H9 (cell line): ENCODE results near the gene PFDN1. TPM values are rescaled to one million over a fixed set of nuclear protein-coding genes. Genes with fewer than 3 reads are reported as not detected.

Experiments used
- DNase-seq: peaks from one replicate; pipeline ENCODE4 v3.0.0-alpha.2; 2017
- H2AFZ ChIP-seq: one replicate; pipeline ENCODE4 v1.6.1; 2013; ENCODE audit warnings: mild to moderate bottlenecking, low read length, control low read depth, moderate library complexity
- H2AK5ac ChIP-seq: 2 replicates; pipeline ENCODE4 v1.6.1; 2013; ENCODE audit warnings: low read length, control low read depth, mixed read lengths; ENCODE audit not compliant: insufficient read length
- H2BK120ac ChIP-seq: one replicate; pipeline ENCODE4 v1.6.1; 2013; ENCODE audit warnings: low read depth, mild to moderate bottlenecking, low read length, control low read depth, inconsistent platforms; ENCODE audit not compliant: poor library complexity, severe bottlenecking
- H2BK12ac ChIP-seq: 2 replicates; pipeline ENCODE4 v1.6.1; 2013; ENCODE audit warnings: low read length, control low read depth, mixed read lengths, low read depth; ENCODE audit not compliant: insufficient read length
- H2BK15ac ChIP-seq: 2 replicates; pipeline ENCODE4 v1.6.1; 2013; ENCODE audit warnings: low read depth, low read length, control low read depth
- H2BK20ac ChIP-seq: one replicate; pipeline ENCODE4 v1.6.1; 2013; ENCODE audit warnings: low read depth, mild to moderate bottlenecking, low read length, control low read depth, inconsistent platforms; ENCODE audit not compliant: poor library complexity, severe bottlenecking
- H2BK5ac ChIP-seq: 2 replicates; pipeline ENCODE4 v1.6.1; 2013; ENCODE audit warnings: low read length, control low read depth, mixed read lengths; ENCODE audit not compliant: insufficient read length
- H3K14ac ChIP-seq: 2 replicates; pipeline ENCODE4 v1.6.1; 2013; ENCODE audit warnings: low read length, control low read depth; ENCODE audit not compliant: insufficient read depth
- H3K18ac ChIP-seq: 2 replicates; pipeline ENCODE4 v1.6.1; 2013; ENCODE audit warnings: low read depth, mild to moderate bottlenecking, mixed read lengths, low read length, control low read depth; ENCODE audit not compliant: insufficient read length
- H3K23ac ChIP-seq: 2 replicates; pipeline ENCODE4 v1.6.1; 2013; ENCODE audit warnings: low read length, control low read depth, mixed read lengths, low read depth; ENCODE audit not compliant: insufficient read length
- H3K23me2 ChIP-seq: 2 replicates; pipeline ENCODE4 v1.6.1; 2013; ENCODE audit warnings: low read depth, mild to moderate bottlenecking, mixed read lengths, low read length, control low read depth; ENCODE audit not compliant: insufficient read length, poor library complexity, severe bottlenecking
- H3K27ac ChIP-seq: 2 replicates; pipeline ENCODE4 v1.5.1; 2013; ENCODE audit warnings: low read length, control low read depth, mixed read lengths, low read depth; ENCODE audit not compliant: insufficient read length
- H3K27me3 ChIP-seq: 2 replicates; pipeline ENCODE4 v1.6.1; 2013; ENCODE audit warnings: low read length, control low read depth, inconsistent platforms; ENCODE audit not compliant: insufficient read depth
- H3K4ac ChIP-seq: 2 replicates; pipeline ENCODE4 v1.6.1; 2013; ENCODE audit warnings: low read depth, mild to moderate bottlenecking, control low read depth, inconsistent platforms, low read length, moderate library complexity
- H3K4me1 ChIP-seq: 2 replicates; pipeline ENCODE4 v1.6.1; 2013; ENCODE audit warnings: low read length, control low read depth, inconsistent platforms; ENCODE audit not compliant: insufficient read depth
- H3K4me2 ChIP-seq: 2 replicates; pipeline ENCODE4 v1.6.1; 2013; ENCODE audit warnings: low read length, control low read depth, mixed read lengths; ENCODE audit not compliant: insufficient read length, insufficient read depth
- H3K56ac ChIP-seq: 2 replicates; pipeline ENCODE4 v1.6.1; 2013; ENCODE audit warnings: low read depth, mild to moderate bottlenecking, mixed read lengths, low read length, control low read depth; ENCODE audit not compliant: insufficient read length
- H3K79me1 ChIP-seq: 2 replicates; pipeline ENCODE4 v1.6.1; 2013; ENCODE audit warnings: low read depth, mild to moderate bottlenecking, moderate library complexity, low read length, control low read depth, inconsistent platforms; ENCODE audit not compliant: insufficient read depth, poor library complexity, severe bottlenecking
- H3K79me2 ChIP-seq: 2 replicates; pipeline ENCODE4 v1.6.1; 2013; ENCODE audit warnings: low read length, control low read depth, inconsistent platforms; ENCODE audit not compliant: insufficient read depth
- H3K9ac ChIP-seq: 2 replicates; pipeline ENCODE4 v1.6.1; 2013; ENCODE audit warnings: low read length, control low read depth, mixed read lengths; ENCODE audit not compliant: insufficient read length; ENCODE audit errors: extremely low read depth
- H3K9me3 ChIP-seq: one replicate; pipeline ENCODE4 v1.6.1; 2013; ENCODE audit warnings: low read depth, low read length, inconsistent platforms; ENCODE audit not compliant: control insufficient read depth
- H3T11ph ChIP-seq: one replicate; pipeline ENCODE4 v1.6.1; 2013; ENCODE audit warnings: mild to moderate bottlenecking, low read length, control low read depth, inconsistent platforms
- H4K20me1 ChIP-seq: one replicate; pipeline ENCODE4 v1.6.1; 2013; ENCODE audit not compliant: control insufficient read depth, insufficient read length, insufficient read depth
- H4K5ac ChIP-seq: 2 replicates; pipeline ENCODE4 v1.6.1; 2013; ENCODE audit warnings: low read depth, mild to moderate bottlenecking, mixed read lengths, low read length, control low read depth; ENCODE audit not compliant: insufficient read length
- H4K8ac ChIP-seq: replicated peaks from 2 replicates; pipeline ENCODE4 v1.6.1; 2013; ENCODE audit warnings: low read length, control low read depth, mixed read lengths, low read depth; ENCODE audit not compliant: insufficient read length
- H4K91ac ChIP-seq: 2 replicates; pipeline ENCODE4 v1.6.1; 2013; ENCODE audit warnings: low read depth, mild to moderate bottlenecking, moderate library complexity, mixed read lengths, low read length, control low read depth; ENCODE audit not compliant: insufficient read length
- H3K27ac Mint-ChIP-seq, 3 experiments: 2 replicates in 2 of 3; 3 replicates in 1 of 3; pipeline ENCODE4 v1.8.0; 2020 to 2021; ENCODE audit warnings: mixed read lengths in 3 of 3, mild to moderate bottlenecking in 1 of 3, moderate library complexity in 1 of 3
- H3K27me3 Mint-ChIP-seq: 2 replicates; pipeline ENCODE4 v1.8.0; 2021; ENCODE audit warnings: low read depth, mild to moderate bottlenecking, moderate library complexity, mixed read lengths
- H3K36me3 Mint-ChIP-seq, 3 experiments: 2 replicates in 2 of 3; 3 replicates in 1 of 3; pipeline ENCODE4 v1.8.0; 2020 to 2021; ENCODE audit warnings: low read depth in 3 of 3, mixed read lengths in 3 of 3; ENCODE audit not compliant: insufficient read depth in 1 of 3
- H3K4me1 Mint-ChIP-seq, 2 experiments: 2 replicates each; pipeline ENCODE4 v1.8.0; 2020; ENCODE audit warnings: mixed read lengths in 2 of 2
- H3K4me3 Mint-ChIP-seq, 2 experiments: 2 replicates in 1 of 2; 3 replicates in 1 of 2; pipeline ENCODE4 v1.8.0; 2020 to 2021; ENCODE audit warnings: mild to moderate bottlenecking in 2 of 2, mixed read lengths in 2 of 2, moderate library complexity in 1 of 2
- H3K9me3 Mint-ChIP-seq, 2 experiments: 2 replicates in 1 of 2; 3 replicates in 1 of 2; pipeline ENCODE4 v1.8.0; 2020; ENCODE audit warnings: mild to moderate bottlenecking in 2 of 2, mixed read lengths in 2 of 2, moderate library complexity in 1 of 2
- CTCF ChIP-seq: fragments of 200-600 bp; sonication (generic); conservative IDR thresholded peaks from 3 replicates; pipeline ENCODE4 v1.8.0; 2021; ENCODE audit warnings: antibody characterized with exemption, mild to moderate bottlenecking
- WGBS: extraction: QIAGEN DNeasy Blood & Tissue Kit; methylation state at CpG from one replicate; pipeline ENCODE4 v1.1.7; 2013; ENCODE audit warnings: missing lambda C conversion rate, low lambda C conversion rate, mixed read lengths; ENCODE audit not compliant: insufficient read length; ENCODE audit errors: extremely low coverage; 5-methylcytosine and 5-hydroxymethylcytosine counted together
- total RNA-seq: library from RNA; stranded (reverse); gene quantifications from 2 replicates; pipeline ENCODE4 v1.2.1, GENCODE V29; 2021

PFDN1 gene
- total RNA-seq, 1 experiment from 2014 or later: 58.3 TPM

GRCh38 chr5:140228364-140228837, 74.5 kb downstream of the PFDN1 start:
- no peak overlapping the region for H2BK120ac ChIP-seq
- no peak overlapping the region for H3K56ac ChIP-seq
- no peak overlapping the region for H4K91ac ChIP-seq
- no peaks in the 10 kb centered on the region for H3K9me3 Mint-ChIP-seq
- no peak overlapping the region for H3K4me3 Mint-ChIP-seq
- H3K27me3 Mint-ChIP-seq: no peaks in the 10 kb centered on the region
- no peak overlapping the region for H3T11ph ChIP-seq
- H3K27me3 ChIP-seq: no peaks in the 10 kb centered on the region
- no peaks in the 10 kb centered on the region for H4K20me1 ChIP-seq
- no peak for DNase-seq
- peaks cover 2 to 3% of the 10 kb centered on the region in 2 experiments; a peak in 3 of 4 replicates for H3K4me1 Mint-ChIP-seq
- H3K18ac ChIP-seq: no peak overlapping the region
- no peak overlapping the region for H4K5ac ChIP-seq
- H3K9me3 ChIP-seq: no peaks in the 10 kb centered on the region
- no peaks in the 10 kb centered on the region for H3K4me1 ChIP-seq
- no peak overlapping the region for H3K27ac ChIP-seq
- H3K27ac Mint-ChIP-seq: no peak overlapping the region
- no peak overlapping the region for H2BK12ac ChIP-seq
- H3K23me2 ChIP-seq: no peaks in the 10 kb centered on the region
- no peaks in the 10 kb centered on the region for H3K79me1 ChIP-seq
- H3K23ac ChIP-seq: no peak overlapping the region
- WGBS: no CpG with 5 or more reads among the region's 7 CpGs
- H3K4ac ChIP-seq: no peak overlapping the region
- H2AK5ac ChIP-seq: no peak overlapping the region
- H3K9ac ChIP-seq: no peak overlapping the region
- no peak overlapping the region for H3K4me2 ChIP-seq
- no peak overlapping the region for H2BK20ac ChIP-seq
- H2BK15ac ChIP-seq: no peak overlapping the region
- no peak overlapping the region for H4K8ac ChIP-seq
- no peaks in the 10 kb centered on the region for H3K79me2 ChIP-seq
- TF ChIP-seq CTCF: no peak
- no peak overlapping the region for H2AFZ ChIP-seq
- H2BK5ac ChIP-seq: no peak overlapping the region
- H3K14ac ChIP-seq: no peak overlapping the region
- H3K36me3 Mint-ChIP-seq: no peaks in the 10 kb centered on the region; a peak in 1 of 7 replicates
